ENCODE results near the gene SRPRB. TPM values are rescaled to one million over a fixed set of nuclear protein-coding genes. Genes with fewer than 3 reads are reported as not detected.

SRPRB gene
- total RNA-seq, 1 experiment from 2014 or later, result 113 TPM

GRCh38 chr3:133761605-133762484 is 43.8 kb upstream of the SRPRB start:
- Mint-ChIP-seq H3K27ac (ENCODE audit: unreplicated experiment) (no peak overlapping the region), H3K27me3 (ENCODE audit: unreplicated experiment) (peaks cover 94% of the 10 kb centered on the region), H3K4me1 (ENCODE audit: low read depth, unreplicated experiment) (no peaks in the 10 kb centered on the region), H3K36me3 (ENCODE audit: insufficient read depth, unreplicated experiment) (no peaks in the 10 kb centered on the region), H3K4me3 (ENCODE audit: low read depth, unreplicated experiment) (no peak overlapping the region), H3K9me3 (ENCODE audit: low read depth, unreplicated experiment) (no peaks in the 10 kb centered on the region)
- CTCF ChIA-PET, result interaction anchor here (1.3 kb wide), 1 partner anchor 17 kb away, joined by 3 read pairs; no protein-coding TSS in a partner anchor
- no peak for TF ChIP-seq CTCF (IDR thresholded peaks at IDR 0.05; ENCODE audit: unreplicated experiment)
- intact Hi-C loops (cut with micrococcal nuclease; ENCODE audit: unreplicated experiment), result no loop called here
- no peak for DNase-seq
- BruUV-seq (replicated peaks), result no TSS peak

- no peak overlapping the region for H3K27ac Mint-ChIP-seq (ENCODE audit: unreplicated experiment)
- CTCF ChIA-PET, result no interaction called here
- BruUV-seq (replicated peaks), result no TSS peak
- H3K36me3 Mint-ChIP-seq (ENCODE audit: insufficient read depth, unreplicated experiment), result no peaks in the 10 kb centered on the region
- no peak for TF ChIP-seq CTCF (IDR thresholded peaks at IDR 0.05; ENCODE audit: unreplicated experiment)
- no peak overlapping the region for H3K4me3 Mint-ChIP-seq (ENCODE audit: low read depth, unreplicated experiment)
- H3K9me3 Mint-ChIP-seq (ENCODE audit: low read depth, unreplicated experiment), result no peaks in the 10 kb centered on the region
- DNase-seq, result no peak
- intact Hi-C loops (cut with micrococcal nuclease; ENCODE audit: unreplicated experiment), result no loop called here
- H3K4me1 Mint-ChIP-seq (ENCODE audit: low read depth, unreplicated experiment), result no peaks in the 10 kb centered on the region
- H3K27me3 Mint-ChIP-seq (ENCODE audit: unreplicated experiment), result peaks cover 94% of the 10 kb centered on the region
Measured at GRCh38 chr3:133762539-133762938, 43.1 kb upstream of the SRPRB start.

- H3K27me3 Mint-ChIP-seq (ENCODE audit: unreplicated experiment), result peaks cover 91% of the 10 kb centered on the region
- CTCF ChIA-PET, result interaction anchor here (0.7 kb wide), 1 partner anchor 88 kb away, joined by 3 read pairs; no protein-coding TSS in a partner anchor
- no peaks in the 10 kb centered on the region for H3K36me3 Mint-ChIP-seq (ENCODE audit: insufficient read depth, unreplicated experiment)
- DNase-seq, result no peak
- TF ChIP-seq CTCF (IDR thresholded peaks at IDR 0.05; ENCODE audit: unreplicated experiment), result no peak
- intact Hi-C loops (cut with micrococcal nuclease; ENCODE audit: unreplicated experiment), result no loop called here
- BruUV-seq (replicated peaks), result no TSS peak
- H3K27ac Mint-ChIP-seq (ENCODE audit: unreplicated experiment), result no peak overlapping the region
- H3K4me1 Mint-ChIP-seq (ENCODE audit: low read depth, unreplicated experiment), result no peaks in the 10 kb centered on the region
- no peaks in the 10 kb centered on the region for H3K9me3 Mint-ChIP-seq (ENCODE audit: low read depth, unreplicated experiment)
- H3K4me3 Mint-ChIP-seq (ENCODE audit: low read depth, unreplicated experiment), result no peak overlapping the region
Measured at GRCh38 chr3:133763797-133764683, 41.6 kb upstream of the SRPRB start.

GRCh38 chr3:133765256-133765655 is 40.4 kb upstream of the SRPRB start:
- CTCF ChIA-PET, result no interaction called here
- Mint-ChIP-seq H3K36me3 (ENCODE audit: insufficient read depth, unreplicated experiment) (no peaks in the 10 kb centered on the region), H3K4me3 (ENCODE audit: low read depth, unreplicated experiment) (no peak overlapping the region), H3K27me3 (ENCODE audit: unreplicated experiment) (peaks cover 79% of the 10 kb centered on the region), H3K4me1 (ENCODE audit: low read depth, unreplicated experiment) (no peaks in the 10 kb centered on the region), H3K27ac (ENCODE audit: unreplicated experiment) (no peak overlapping the region), H3K9me3 (ENCODE audit: low read depth, unreplicated experiment) (no peaks in the 10 kb centered on the region)
- no peak for DNase-seq
- BruUV-seq (replicated peaks), result no TSS peak
- no peak for TF ChIP-seq CTCF (IDR thresholded peaks at IDR 0.05; ENCODE audit: unreplicated experiment)
- intact Hi-C loops (cut with micrococcal nuclease; ENCODE audit: unreplicated experiment), result no loop called here
